Parathyroid adenoma (tissue), 2 donors: ENCODE results near the gene ADH5.
"Not testable (repeated sequence)": the region's sequence is repeated elsewhere in the genome, so short reads cannot be mapped to it uniquely, and the experiment has no call there.

ENCODE experiments used
- H2AFZ ChIP-seq: fragments of 300-600 bp; sonication (generic); one replicate; pipeline ENCODE4 v1.7.0; 2017; ENCODE audit warnings: antibody characterized with exemption, mild to moderate bottlenecking
- H3K27ac ChIP-seq: fragments of 300-600 bp; sonication (generic); one replicate; pipeline ENCODE4 v1.7.0; 2017
- H3K27me3 ChIP-seq: fragments of 300-600 bp; sonication (generic); one replicate; pipeline ENCODE4 v1.7.0; 2017; ENCODE audit warnings: low read length; ENCODE audit not compliant: control insufficient read depth, insufficient read depth
- H3K36me3 ChIP-seq: fragments of 300-600 bp; sonication (generic); one replicate; pipeline ENCODE4 v1.7.0; 2017; ENCODE audit warnings: low read length; ENCODE audit not compliant: control insufficient read depth, insufficient read depth
- H3K4me1 ChIP-seq: fragments of 300-600 bp; sonication (generic); one replicate; pipeline ENCODE4 v1.7.0; 2017; ENCODE audit warnings: control low read depth
- H3K4me2 ChIP-seq: fragments of 300-600 bp; sonication (generic); one replicate; pipeline ENCODE4 v1.7.0; 2017; ENCODE audit warnings: low read length
- H3K4me3 ChIP-seq: fragments of 300-600 bp; sonication (generic); one replicate; pipeline ENCODE4 v1.7.0; 2017; ENCODE audit warnings: low read depth, low read length
- H3K79me2 ChIP-seq: fragments of 300-600 bp; sonication (generic); one replicate; pipeline ENCODE4 v1.7.0; 2017; ENCODE audit warnings: control low read depth
- H3K9ac ChIP-seq: fragments of 300-600 bp; sonication (generic); one replicate; pipeline ENCODE4 v1.7.0; 2017; ENCODE audit warnings: mild to moderate bottlenecking
- H3K9me3 ChIP-seq: fragments of 300-600 bp; sonication (generic); one replicate; pipeline ENCODE4 v1.7.0; 2017; ENCODE audit warnings: low read length; ENCODE audit not compliant: control insufficient read depth
- TF ChIP-seq, protein P1 (sequence below): fragments of 300-600 bp; sonication (generic); IDR thresholded peaks from one replicate; pipeline ENCODE4 v1.7.0; 2017; ENCODE audit warnings: antibody characterized with exemption, mild to moderate bottlenecking
- donor health status: primary hyperparathyroidism.

ADH5 gene

DNA sequence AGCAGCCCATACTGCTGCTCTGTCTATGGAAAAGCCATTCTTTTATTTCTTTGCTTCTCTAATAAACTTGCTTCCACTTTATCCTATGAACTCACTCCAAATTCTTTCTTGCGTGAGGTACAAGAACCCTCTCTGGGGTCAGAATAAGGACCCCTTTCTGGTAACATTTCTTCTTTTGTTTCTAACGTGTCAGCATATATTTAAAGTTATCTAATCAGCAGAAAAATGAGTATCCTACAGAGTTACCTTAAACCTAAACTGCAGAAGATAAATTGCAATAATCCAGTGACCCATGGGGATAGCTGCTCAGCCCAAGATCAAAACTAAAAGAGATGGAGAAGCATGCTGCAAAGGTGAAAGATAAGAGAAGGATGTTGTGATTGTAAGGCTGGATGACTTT is 4.0 kb downstream of the ADH5 start:
- no peaks in the 10 kb centered on the region for H3K9me3 ChIP-seq
- H3K9ac ChIP-seq = no peak overlapping the region
- no peak overlapping the region for H3K4me2 ChIP-seq
- no peaks in the 10 kb centered on the region for H3K4me1 ChIP-seq
- H2AFZ ChIP-seq = no peak overlapping the region
- no peak overlapping the region for H3K4me3 ChIP-seq
- no peaks in the 10 kb centered on the region for H3K36me3 ChIP-seq
- no peaks in the 10 kb centered on the region for H3K27me3 ChIP-seq
- no peaks in the 10 kb centered on the region for H3K79me2 ChIP-seq
- no peak overlapping the region for H3K27ac ChIP-seq
- TF ChIP-seq, protein P1, sequence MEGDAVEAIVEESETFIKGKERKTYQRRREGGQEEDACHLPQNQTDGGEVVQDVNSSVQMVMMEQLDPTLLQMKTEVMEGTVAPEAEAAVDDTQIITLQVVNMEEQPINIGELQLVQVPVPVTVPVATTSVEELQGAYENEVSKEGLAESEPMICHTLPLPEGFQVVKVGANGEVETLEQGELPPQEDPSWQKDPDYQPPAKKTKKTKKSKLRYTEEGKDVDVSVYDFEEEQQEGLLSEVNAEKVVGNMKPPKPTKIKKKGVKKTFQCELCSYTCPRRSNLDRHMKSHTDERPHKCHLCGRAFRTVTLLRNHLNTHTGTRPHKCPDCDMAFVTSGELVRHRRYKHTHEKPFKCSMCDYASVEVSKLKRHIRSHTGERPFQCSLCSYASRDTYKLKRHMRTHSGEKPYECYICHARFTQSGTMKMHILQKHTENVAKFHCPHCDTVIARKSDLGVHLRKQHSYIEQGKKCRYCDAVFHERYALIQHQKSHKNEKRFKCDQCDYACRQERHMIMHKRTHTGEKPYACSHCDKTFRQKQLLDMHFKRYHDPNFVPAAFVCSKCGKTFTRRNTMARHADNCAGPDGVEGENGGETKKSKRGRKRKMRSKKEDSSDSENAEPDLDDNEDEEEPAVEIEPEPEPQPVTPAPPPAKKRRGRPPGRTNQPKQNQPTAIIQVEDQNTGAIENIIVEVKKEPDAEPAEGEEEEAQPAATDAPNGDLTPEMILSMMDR = no peak

DNA sequence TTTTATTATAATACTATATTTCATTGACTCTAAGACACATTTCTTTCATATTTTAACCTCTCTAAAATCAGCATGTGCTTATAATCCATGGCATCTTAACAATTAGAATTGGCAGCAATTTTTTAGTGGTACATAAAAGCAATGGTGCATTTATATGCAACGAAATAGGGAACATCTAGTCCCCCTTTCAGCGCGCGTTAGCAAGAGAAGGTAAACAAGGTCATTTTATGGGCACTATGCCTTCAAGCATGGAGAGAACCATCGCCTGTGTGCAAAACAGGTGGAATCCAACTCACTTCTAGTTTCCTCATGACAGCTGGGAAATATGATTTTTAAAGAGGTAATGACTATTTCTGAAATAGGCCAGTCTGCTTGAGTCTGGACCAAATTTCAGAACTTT is 6.4 kb downstream of the ADH5 start:
- Histone ChIP-seq H3K9me3 (no peaks in the 10 kb centered on the region), H3K4me3 (no peak overlapping the region), H3K4me2 (no peak overlapping the region), H3K4me1 (peaks cover 3% of the 10 kb centered on the region), H2AFZ (no peak overlapping the region), H3K27ac (no peak overlapping the region), H3K9ac (no peak overlapping the region), H3K36me3 (no peaks in the 10 kb centered on the region), H3K27me3 (no peaks in the 10 kb centered on the region), H3K79me2 (no peaks in the 10 kb centered on the region)
- TF ChIP-seq, protein P1 = no peak

DNA sequence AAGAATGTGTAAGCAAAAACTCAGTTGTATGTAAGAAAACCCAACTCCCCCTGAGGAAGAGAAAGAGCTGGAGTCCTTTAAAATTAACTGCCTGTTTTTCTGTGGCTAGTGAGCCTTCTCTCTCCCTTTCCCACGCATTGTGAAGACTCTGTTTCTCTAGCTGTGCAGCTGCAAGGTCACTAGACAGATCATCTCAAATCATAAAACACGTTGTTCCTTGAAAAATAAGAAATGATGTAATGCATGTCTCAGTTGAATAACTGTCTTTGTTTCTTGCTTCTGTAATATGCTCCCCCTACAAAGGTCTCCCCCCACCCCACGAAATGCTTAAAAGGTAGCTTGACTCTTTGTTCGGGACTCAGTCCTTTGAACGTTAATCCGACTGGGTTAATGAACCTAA is 7.7 kb downstream of the ADH5 start:
- not testable (repeated sequence) for H3K27ac ChIP-seq, H3K4me2 ChIP-seq, H3K79me2 ChIP-seq, H3K9ac ChIP-seq, H3K4me1 ChIP-seq, H3K27me3 ChIP-seq, H3K4me3 ChIP-seq, H2AFZ ChIP-seq, H3K9me3 ChIP-seq, H3K36me3 ChIP-seq

DNA sequence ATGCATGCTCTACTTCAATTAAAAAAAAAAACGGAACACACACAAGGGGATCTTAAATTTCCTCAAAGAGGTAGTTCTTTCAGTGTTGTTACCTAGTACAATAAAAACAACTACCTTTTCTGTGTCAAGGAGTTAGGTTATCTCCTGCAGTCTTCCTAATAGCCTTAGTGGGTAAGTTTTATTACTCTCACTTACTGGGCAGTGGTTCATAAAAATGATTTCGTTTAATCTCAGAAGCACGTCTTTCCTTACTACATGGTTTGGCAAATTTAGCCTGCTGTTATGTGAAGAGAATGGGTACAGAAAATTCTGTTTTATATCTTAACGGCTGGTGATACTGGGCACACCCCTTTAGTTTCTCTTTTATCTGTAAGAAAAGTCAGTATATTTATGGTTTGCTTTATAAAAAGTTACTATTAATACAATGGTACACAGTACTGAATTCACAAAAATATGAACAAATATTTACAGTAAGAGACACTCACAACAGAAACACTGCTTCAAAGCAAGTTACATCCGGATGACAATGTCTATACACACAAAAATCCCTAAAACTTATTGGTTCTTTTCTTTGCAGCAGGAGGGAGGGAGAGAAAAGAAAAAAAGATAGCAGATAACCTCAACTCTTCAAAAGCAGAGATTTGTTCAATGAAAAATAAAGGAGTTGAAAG is 8.8 kb downstream of the ADH5 start:
- H3K27me3 ChIP-seq = no peaks in the 10 kb centered on the region
- no peak overlapping the region for H3K27ac ChIP-seq
- TF ChIP-seq, protein P1 = no peak
- no peak overlapping the region for H2AFZ ChIP-seq
- H3K4me3 ChIP-seq = no peak overlapping the region
- H3K9ac ChIP-seq = no peak overlapping the region
- no peak overlapping the region for H3K4me2 ChIP-seq
- no peaks in the 10 kb centered on the region for H3K9me3 ChIP-seq
- peaks cover 3% of the 10 kb centered on the region for H3K4me1 ChIP-seq
- H3K36me3 ChIP-seq = no peaks in the 10 kb centered on the region
- no peaks in the 10 kb centered on the region for H3K79me2 ChIP-seq

DNA sequence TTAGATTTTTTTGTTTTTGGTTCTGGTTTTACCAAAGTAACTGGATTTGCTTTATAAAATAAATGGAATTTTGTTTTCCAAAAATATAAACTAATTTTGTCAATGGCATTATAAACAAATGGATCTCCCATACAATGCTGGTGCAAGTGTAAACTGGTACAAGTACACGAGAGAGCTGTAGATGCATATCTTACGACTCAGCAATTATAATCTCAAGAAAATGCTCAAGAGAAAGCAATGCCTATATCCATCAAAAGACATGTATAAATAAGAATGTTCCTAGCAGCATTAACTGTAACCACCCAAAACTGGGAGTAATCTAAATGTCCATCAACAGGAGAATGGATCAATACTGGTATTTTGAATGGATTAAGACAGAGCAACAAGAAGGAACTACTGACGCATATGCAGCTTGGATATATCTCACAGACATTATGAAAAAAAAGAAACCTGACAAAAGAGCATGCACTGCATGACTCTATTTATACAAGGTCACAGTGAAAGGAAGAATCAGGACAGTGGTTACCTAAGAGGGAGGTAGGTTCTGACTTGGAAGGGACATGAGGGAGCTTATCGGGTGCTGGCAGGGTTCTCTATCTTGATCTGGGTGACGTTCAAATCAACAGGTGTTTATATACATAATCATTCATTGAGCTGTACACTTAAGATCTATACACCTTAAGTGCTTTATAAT is 9.5 kb downstream of the ADH5 start:
- no peak overlapping the region for H3K4me3 ChIP-seq
- H3K27me3 ChIP-seq = no peaks in the 10 kb centered on the region
- no peak overlapping the region for H3K9ac ChIP-seq
- H3K4me2 ChIP-seq = no peak overlapping the region
- H3K9me3 ChIP-seq = no peaks in the 10 kb centered on the region
- H3K79me2 ChIP-seq = no peaks in the 10 kb centered on the region
- H2AFZ ChIP-seq = no peak overlapping the region
- TF ChIP-seq, protein P1 = no peak
- no peaks in the 10 kb centered on the region for H3K36me3 ChIP-seq
- no peak overlapping the region for H3K27ac ChIP-seq
- H3K4me1 ChIP-seq = peaks cover 3% of the 10 kb centered on the region
